ENCODE data around the gene DOCK8.

DOCK8 gene

DNA sequence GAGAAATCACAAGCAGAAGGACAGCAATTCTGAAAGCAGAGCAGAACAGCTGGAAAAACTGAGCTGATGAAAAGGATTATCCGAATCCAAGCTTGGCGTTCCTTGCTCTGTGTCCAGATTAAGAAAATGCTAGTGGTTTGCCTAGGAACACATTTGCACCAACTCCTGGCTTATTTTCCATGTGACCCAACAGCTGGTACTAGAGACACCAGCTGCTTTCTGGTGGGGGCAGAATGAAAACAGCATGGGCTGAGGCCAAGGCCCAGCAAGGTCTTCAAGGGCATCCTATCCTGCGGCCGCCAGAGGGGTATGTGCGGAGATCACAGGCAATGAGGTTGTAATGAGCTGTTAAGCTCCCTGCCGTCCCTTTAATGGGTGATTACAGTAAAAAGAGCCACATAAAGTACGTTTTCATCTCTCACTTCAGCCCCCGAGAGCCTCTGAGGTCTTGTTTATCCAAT is 131.5 kb downstream of the DOCK8 start:
- no peak overlapping the region for H3K4me3 ChIP-seq (ENCODE audit: low read depth, low read length)
- TF ChIP-seq, protein P1, sequence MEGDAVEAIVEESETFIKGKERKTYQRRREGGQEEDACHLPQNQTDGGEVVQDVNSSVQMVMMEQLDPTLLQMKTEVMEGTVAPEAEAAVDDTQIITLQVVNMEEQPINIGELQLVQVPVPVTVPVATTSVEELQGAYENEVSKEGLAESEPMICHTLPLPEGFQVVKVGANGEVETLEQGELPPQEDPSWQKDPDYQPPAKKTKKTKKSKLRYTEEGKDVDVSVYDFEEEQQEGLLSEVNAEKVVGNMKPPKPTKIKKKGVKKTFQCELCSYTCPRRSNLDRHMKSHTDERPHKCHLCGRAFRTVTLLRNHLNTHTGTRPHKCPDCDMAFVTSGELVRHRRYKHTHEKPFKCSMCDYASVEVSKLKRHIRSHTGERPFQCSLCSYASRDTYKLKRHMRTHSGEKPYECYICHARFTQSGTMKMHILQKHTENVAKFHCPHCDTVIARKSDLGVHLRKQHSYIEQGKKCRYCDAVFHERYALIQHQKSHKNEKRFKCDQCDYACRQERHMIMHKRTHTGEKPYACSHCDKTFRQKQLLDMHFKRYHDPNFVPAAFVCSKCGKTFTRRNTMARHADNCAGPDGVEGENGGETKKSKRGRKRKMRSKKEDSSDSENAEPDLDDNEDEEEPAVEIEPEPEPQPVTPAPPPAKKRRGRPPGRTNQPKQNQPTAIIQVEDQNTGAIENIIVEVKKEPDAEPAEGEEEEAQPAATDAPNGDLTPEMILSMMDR (IDR thresholded peaks at IDR 0.05; ENCODE audit: low read depth, low read length) = no peak

DNA sequence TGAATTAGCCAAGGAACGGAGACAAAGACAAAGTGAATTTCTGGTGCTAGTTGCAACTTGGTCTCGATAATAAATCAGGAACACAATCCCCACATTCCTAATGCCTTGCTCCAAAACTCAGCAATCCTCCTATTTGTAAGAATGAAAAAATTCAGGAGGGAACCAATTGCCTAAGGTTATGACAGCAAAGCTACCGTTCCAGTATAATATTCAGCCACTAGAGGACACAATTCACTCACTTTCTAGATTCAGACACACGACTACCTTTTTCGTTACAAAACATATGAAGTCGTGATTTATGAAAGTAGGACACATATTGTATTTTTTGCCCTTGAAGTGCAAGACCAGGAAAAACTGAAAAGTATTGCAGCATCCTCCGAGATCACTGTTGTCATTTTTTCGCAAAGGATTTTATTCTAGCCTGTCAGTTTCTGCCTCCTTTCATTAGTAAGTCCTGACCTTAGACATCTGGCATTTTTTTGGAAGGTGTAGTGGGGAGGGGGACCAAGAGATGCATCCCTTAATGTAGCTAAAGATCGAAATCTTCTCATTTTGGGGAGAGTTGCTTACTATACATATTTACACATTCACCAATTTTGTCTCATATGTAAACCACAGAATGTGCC is 133.1 kb downstream of the DOCK8 start:
- TF ChIP-seq, protein P1 (IDR thresholded peaks at IDR 0.05; ENCODE audit: low read depth, low read length) = no peak; the same call in 1 of the 2 replicates
- H3K4me3 ChIP-seq (ENCODE audit: low read depth, low read length) = no peak overlapping the region

DNA sequence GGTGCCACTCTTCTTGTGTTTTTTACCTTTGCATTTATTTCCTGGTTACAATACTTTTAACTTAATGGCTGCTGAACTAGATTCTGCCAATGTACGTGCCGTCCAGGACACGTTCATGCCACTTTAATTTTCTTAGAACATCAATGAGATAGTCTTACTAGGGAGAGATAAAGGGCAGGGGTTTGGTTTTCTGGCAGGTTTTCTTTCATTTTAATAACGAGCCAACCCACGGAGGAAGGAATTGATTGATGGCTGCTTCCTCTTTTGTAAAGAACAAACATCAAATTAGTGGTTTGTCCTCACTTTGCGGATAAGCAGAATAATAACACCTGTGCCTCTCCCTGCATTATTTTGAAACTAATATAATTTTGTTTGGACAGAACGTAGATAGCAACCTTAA is 135.7 kb downstream of the DOCK8 start:
- no peak overlapping the region for H3K4me3 ChIP-seq (ENCODE audit: low read depth, low read length)
- TF ChIP-seq, protein P1 (IDR thresholded peaks at IDR 0.05; ENCODE audit: low read depth, low read length) = no peak

DNA sequence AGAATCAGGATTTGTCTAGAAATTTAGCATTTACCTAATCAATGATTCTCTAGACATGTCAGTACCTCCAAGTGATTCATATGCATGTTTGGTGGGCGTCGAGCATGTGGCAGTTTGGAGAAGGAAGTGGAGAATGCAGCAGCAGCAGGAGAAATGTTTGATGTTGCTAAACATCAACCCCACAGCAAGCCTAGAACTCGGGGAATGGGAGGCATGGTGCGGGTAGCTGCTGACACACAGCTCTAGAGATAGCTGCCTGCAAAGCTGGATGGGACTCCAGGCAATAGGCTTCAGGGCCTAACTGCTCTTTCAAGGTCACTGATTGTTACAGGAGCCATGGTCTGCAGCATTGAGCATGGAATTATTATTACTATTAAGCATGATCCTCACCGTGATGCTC is 137.3 kb downstream of the DOCK8 start:
- TF ChIP-seq, protein P1 (IDR thresholded peaks at IDR 0.05; ENCODE audit: low read depth, low read length) = no peak
- no peak overlapping the region for H3K4me3 ChIP-seq (ENCODE audit: low read depth, low read length)

DNA sequence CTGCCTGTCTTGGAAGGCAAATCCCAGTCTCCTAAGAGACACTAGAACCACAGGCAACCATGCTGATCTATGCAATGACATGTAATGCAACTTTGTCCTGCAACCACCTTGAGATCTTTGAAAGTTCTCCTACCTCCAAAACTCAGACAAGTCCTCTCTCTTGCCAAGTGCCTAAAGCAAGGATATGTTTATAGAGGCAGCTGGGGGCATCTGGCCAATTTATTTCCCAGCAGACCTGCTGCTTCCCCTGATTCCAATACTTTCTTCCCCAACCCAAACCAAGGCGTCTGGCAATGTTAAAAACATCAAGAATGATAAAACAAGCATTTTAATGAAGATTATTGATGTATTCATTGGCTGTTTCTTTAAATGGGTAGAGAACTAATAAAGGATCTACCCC is 138.4 kb downstream of the DOCK8 start:
- TF ChIP-seq, protein P1 (IDR thresholded peaks at IDR 0.05; ENCODE audit: low read depth, low read length) = no peak
- H3K4me3 ChIP-seq (ENCODE audit: low read depth, low read length) = no peak overlapping the region

DNA sequence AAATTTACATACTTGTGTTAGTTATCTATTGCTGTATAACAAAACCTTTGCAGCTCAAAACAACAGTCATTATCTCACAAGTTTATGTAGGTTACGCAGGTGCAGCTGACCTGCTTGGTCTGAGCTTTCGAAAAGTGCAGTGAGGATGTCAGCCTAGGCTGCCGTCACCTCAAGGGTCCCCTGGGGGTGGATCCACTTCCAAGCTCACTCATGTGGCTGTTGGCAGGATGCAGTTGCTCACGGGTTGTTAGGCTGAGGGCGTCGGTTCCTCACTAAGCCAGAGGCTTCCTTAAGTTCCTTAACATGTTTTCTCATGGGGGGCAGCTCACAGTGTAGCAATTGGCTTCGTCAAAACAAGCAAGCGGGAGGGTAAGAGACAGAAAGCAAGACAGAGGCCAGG is 139.8 kb downstream of the DOCK8 start:
- TF ChIP-seq, protein P1 (IDR thresholded peaks at IDR 0.05; ENCODE audit: low read depth, low read length) = no peak
- H3K4me3 ChIP-seq (ENCODE audit: low read depth, low read length) = no peak overlapping the region

DNA sequence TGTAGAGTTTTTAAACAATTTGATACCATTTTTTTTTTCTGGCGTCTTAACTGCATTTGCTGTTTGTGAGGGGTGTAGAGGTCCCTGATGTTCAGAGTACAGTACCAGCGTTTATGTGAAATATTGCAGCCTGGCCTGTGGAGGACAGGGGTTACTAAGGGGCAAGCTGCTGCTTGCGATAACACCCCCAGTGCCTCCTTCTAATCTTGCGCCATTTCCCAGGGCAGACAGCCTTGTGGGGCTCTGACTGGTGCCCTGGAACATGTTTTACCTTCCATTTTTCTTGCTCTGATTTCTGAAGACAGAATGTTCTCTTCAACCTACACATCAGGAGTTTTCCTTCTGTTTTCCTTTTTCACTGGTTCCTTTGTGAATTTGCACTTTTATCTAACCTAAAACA is 142.9 kb downstream of the DOCK8 start:
- no peak overlapping the region for H3K4me3 ChIP-seq (ENCODE audit: low read depth, low read length)
- TF ChIP-seq, protein P1 (IDR thresholded peaks at IDR 0.05; ENCODE audit: low read depth, low read length) = no peak
